GM12874 (cell line): ENCODE results near the gene SH3BP2.

Experiments
- TF ChIP-seq, protein P1 (sequence below): IDR thresholded peaks from 2 replicates; pipeline ENCODE4 v1.5.1; 2011; ENCODE audit warnings: low read depth, mild to moderate bottlenecking, control low read depth, low read length, moderate library complexity; ENCODE audit not compliant: insufficient read depth

The SH3BP2 gene

DNA sequence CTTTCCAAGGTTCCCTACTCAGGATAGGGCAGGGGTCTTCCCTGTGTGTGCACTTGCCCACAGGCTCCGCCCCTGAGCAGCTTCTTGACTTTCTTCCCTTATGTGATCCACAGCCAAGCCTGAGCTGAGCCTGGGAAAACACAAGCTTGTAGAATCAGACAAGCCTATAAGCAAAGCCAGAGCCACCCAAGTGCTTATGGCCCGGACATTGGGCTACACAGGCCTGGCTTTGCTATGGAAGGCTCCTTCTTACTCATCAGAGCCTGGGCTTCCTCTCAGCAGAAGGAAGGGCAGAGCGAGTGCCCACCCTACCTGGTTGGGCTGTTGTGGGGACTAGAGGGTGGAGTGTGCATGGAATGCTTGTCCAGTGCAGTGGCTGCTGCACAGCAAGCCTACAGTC, 35.5 kb upstream of the SH3BP2 start:
- TF ChIP-seq, protein P1, sequence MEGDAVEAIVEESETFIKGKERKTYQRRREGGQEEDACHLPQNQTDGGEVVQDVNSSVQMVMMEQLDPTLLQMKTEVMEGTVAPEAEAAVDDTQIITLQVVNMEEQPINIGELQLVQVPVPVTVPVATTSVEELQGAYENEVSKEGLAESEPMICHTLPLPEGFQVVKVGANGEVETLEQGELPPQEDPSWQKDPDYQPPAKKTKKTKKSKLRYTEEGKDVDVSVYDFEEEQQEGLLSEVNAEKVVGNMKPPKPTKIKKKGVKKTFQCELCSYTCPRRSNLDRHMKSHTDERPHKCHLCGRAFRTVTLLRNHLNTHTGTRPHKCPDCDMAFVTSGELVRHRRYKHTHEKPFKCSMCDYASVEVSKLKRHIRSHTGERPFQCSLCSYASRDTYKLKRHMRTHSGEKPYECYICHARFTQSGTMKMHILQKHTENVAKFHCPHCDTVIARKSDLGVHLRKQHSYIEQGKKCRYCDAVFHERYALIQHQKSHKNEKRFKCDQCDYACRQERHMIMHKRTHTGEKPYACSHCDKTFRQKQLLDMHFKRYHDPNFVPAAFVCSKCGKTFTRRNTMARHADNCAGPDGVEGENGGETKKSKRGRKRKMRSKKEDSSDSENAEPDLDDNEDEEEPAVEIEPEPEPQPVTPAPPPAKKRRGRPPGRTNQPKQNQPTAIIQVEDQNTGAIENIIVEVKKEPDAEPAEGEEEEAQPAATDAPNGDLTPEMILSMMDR: no peak

- TF ChIP-seq, protein P1: no peak
Measured at GRCh38 chr4:2761035-2761923, 31.6 kb upstream of the SH3BP2 start.

DNA sequence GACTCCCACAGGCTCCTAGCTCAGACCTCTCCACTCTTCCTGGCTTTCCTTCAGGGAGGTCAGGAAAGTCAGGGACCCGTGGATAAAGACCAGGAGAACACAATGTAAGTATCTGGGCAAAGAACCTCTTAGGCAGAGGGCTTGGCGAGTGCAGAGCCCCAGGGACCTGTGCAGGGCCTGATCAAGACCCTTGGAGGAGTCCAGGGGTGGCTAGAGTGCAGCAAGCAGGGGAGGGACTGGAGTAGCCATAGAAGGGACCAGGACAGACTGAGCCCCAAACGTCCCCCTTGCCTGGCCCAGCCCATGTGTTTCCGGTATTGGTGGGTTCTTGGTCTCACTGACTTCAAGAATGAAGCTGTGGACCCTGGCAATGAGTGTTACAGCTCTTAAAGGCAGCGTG, 30.8 kb upstream of the SH3BP2 start:
- TF ChIP-seq, protein P1: no peak

DNA sequence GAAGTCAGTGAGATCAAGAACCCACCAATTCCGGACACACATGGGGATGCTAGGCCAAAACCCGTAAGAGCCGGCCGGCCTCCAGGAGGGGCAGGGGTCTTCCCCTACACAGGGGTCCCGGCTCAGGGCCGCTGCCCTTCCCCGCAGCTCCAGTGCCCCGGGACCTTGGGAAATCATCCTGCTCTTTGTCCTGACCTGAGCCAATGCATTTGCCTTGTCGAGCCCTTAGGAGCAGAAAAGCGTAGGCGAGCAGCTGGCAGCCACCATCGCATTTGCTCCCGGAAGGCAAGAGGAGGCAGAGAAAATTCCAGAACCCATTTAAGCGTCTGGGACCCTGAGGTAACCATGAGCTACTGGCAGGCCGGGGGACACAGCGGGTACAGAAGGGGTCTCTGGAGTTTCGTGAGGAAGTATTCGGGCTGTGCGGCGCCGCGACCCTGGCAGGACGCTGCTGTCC, 29.3 kb upstream of the SH3BP2 start:
- TF ChIP-seq, protein P1: no peak

DNA sequence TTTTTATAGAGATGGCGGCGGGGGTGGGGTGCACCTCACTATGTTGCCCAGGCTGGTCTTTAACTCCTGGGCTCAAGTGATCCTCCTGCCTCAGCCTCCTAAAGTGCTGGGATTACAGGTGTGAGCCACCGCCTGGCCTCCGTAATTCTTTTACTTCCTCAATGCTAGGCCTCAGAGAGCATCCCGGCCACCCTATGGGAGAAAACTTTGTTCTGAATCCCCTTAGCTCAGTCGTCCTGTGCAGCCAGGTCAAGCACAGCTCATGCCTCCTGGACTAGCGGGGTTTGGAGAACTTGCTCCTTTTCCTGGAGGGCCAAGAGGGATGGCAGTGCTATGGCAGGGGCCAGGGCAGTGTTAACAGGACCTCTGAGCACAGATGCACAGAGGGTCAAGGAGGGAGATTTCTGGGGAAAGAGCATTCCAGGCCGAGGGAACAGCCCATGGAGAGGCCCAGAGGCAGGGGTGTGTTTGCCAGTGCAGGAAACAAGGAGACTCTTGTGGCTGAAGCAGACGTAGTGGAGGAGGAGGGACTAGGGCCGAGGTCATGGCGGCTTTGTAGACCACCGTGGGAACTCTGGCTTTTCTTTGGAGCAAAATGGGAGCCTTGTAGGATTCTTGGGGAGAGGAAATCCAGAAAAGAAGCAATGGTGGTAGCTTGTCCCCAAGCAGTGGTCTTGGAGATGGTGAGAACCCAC, 26.9 kb upstream of the SH3BP2 start:
- TF ChIP-seq, protein P1: no peak

- TF ChIP-seq, protein P1: no peak
Measured at GRCh38 chr4:2767046-2767704, 25.7 kb upstream of the SH3BP2 start.

GRCh38 chr4:2767705-2768074, 25.2 kb upstream of the SH3BP2 start:
- TF ChIP-seq, protein P1: no peak
